ENCODE data around the gene NAA80. TPM values are rescaled to one million over a fixed set of nuclear protein-coding genes. Genes with fewer than 3 reads are reported as not detected.

Gene NAA80
- total RNA-seq, 1 donor from 2014 or later = 9.4 TPM

- H3K27ac Mint-ChIP-seq = peak overlapping the region; percentile 97
- peaks cover 33% of the 10 kb centered on the region for H3K4me1 Mint-ChIP-seq (ENCODE audit: low read depth)
- H3K27me3 Mint-ChIP-seq = no peaks in the 10 kb centered on the region
- H3K4me3 Mint-ChIP-seq (ENCODE audit: low read depth) = peak overlapping the region; percentile 90
- TF ChIP-seq, protein P1, sequence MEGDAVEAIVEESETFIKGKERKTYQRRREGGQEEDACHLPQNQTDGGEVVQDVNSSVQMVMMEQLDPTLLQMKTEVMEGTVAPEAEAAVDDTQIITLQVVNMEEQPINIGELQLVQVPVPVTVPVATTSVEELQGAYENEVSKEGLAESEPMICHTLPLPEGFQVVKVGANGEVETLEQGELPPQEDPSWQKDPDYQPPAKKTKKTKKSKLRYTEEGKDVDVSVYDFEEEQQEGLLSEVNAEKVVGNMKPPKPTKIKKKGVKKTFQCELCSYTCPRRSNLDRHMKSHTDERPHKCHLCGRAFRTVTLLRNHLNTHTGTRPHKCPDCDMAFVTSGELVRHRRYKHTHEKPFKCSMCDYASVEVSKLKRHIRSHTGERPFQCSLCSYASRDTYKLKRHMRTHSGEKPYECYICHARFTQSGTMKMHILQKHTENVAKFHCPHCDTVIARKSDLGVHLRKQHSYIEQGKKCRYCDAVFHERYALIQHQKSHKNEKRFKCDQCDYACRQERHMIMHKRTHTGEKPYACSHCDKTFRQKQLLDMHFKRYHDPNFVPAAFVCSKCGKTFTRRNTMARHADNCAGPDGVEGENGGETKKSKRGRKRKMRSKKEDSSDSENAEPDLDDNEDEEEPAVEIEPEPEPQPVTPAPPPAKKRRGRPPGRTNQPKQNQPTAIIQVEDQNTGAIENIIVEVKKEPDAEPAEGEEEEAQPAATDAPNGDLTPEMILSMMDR (IDR thresholded peaks at IDR 0.05; ENCODE audit: unreplicated experiment) = no peak
- peaks cover 23% of the 10 kb centered on the region for H3K36me3 Mint-ChIP-seq (ENCODE audit: insufficient read depth)
- no peaks in the 10 kb centered on the region for H3K9me3 Mint-ChIP-seq (ENCODE audit: low read depth)
- DNase-seq (ENCODE audit: low spot score, unreplicated experiment) = no peak
Measured at GRCh38 chr3:50319894-50320625, 20.9 kb upstream of the NAA80 start.

GRCh38 chr3:50319181-50319893 lies 20.1 kb upstream of the NAA80 start:
- Mint-ChIP-seq H3K27me3 (no peaks in the 10 kb centered on the region), H3K27ac (peak overlapping the region; percentile 33), H3K9me3 (ENCODE audit: low read depth) (no peaks in the 10 kb centered on the region), H3K4me1 (ENCODE audit: low read depth) (peaks cover 28% of the 10 kb centered on the region), H3K4me3 (ENCODE audit: low read depth) (peak overlapping the region; percentile 90), H3K36me3 (ENCODE audit: insufficient read depth) (peaks cover 23% of the 10 kb centered on the region)
- no peak for DNase-seq (ENCODE audit: low spot score, unreplicated experiment)
- TF ChIP-seq, protein P1 (IDR thresholded peaks at IDR 0.05; ENCODE audit: unreplicated experiment) = no peak

- Mint-ChIP-seq H3K4me3 (ENCODE audit: low read depth) (peak overlapping the region; percentile 52), H3K9me3 (ENCODE audit: low read depth) (no peaks in the 10 kb centered on the region), H3K27ac (no peak overlapping the region), H3K27me3 (no peaks in the 10 kb centered on the region), H3K4me1 (ENCODE audit: low read depth) (peaks cover 28% of the 10 kb centered on the region), H3K36me3 (ENCODE audit: insufficient read depth) (peaks cover 30% of the 10 kb centered on the region)
- TF ChIP-seq, protein P1 (IDR thresholded peaks at IDR 0.05; ENCODE audit: unreplicated experiment) = no peak
- no peak for DNase-seq (ENCODE audit: low spot score, unreplicated experiment)
Measured at GRCh38 chr3:50318615-50319014, 19.4 kb upstream of the NAA80 start.

DNA sequence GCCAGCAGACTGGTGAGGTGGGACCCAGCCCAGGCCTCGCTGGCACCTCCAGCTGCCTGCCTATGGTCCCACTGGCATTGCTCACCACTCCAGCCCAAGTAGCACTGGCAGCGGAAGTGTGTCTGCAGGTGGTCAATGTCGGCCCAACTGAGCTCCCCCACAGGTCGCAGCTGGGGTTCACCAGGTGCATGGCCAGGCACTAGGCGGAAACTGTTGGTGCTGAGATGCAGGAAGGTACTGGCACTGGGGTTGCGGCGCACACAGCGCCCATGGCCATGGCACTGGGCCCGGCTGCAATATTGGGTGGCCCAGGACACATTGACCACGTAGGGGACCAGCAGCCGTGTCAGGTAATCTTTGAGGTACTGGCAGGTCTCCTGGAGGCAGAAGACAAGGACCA lies 19.0 kb upstream of the NAA80 start:
- Mint-ChIP-seq H3K9me3 (ENCODE audit: low read depth) (no peaks in the 10 kb centered on the region), H3K27me3 (no peaks in the 10 kb centered on the region), H3K4me1 (ENCODE audit: low read depth) (peaks cover 28% of the 10 kb centered on the region), H3K27ac (no peak overlapping the region), H3K36me3 (ENCODE audit: insufficient read depth) (peaks cover 30% of the 10 kb centered on the region), H3K4me3 (ENCODE audit: low read depth) (no peak overlapping the region)
- DNase-seq (ENCODE audit: low spot score, unreplicated experiment) = no peak
- TF ChIP-seq, protein P1 (IDR thresholded peaks at IDR 0.05; ENCODE audit: unreplicated experiment) = no peak

DNA sequence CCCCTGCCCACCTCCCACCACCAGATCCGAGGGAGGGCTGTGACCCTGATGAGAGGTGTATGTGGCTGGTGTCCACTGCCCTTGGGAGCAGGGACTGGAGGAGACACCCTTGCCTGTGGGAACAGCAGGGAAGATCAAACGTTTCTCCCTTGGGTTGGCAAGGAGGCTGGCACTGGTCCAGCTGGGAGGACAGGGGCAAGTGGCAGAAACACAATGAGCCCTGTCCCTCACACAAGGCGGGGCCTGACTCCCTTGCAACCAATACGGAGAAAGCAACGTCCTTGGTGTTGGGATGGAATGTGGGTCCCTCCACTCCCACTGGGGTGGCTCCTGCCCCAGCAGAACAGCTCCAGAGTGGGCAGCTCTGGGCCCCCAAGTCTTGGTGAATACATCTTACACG lies 18.1 kb upstream of the NAA80 start:
- Mint-ChIP-seq H3K4me3 (ENCODE audit: low read depth) (no peak overlapping the region), H3K4me1 (ENCODE audit: low read depth) (peaks cover 28% of the 10 kb centered on the region), H3K9me3 (ENCODE audit: low read depth) (no peaks in the 10 kb centered on the region), H3K27me3 (no peaks in the 10 kb centered on the region), H3K27ac (peak overlapping the region; percentile 69), H3K36me3 (ENCODE audit: insufficient read depth) (peaks cover 31% of the 10 kb centered on the region)
- DNase-seq (ENCODE audit: low spot score, unreplicated experiment) = no peak
- TF ChIP-seq, protein P1 (IDR thresholded peaks at IDR 0.05; ENCODE audit: unreplicated experiment) = no peak
